Activated CD4-positive, alpha-beta T cell treated with anti-CD3 and anti-CD28 coated beads for 48 hours (primary cell): ENCODE data around the gene AP3B2.
"Not testable (repeated sequence)": the region's sequence is repeated elsewhere in the genome, so short reads cannot be mapped to it uniquely, and the experiment has no call there.

Experiments
- DNase-seq: peaks from one replicate; pipeline ENCODE4 v3.0.0-alpha.2; 2020

Gene AP3B2

GRCh38 chr15:82709421-82710207, at the start of gene AP3B2:
TSS of gene AP3B2 (minus strand) at chr15:82709875. CDS start at chr15:82709706, 169 bp downstream.
- DNase-seq, result peak; percentile 81

GRCh38 chr15:82751308-82751707, 41.6 kb upstream of the AP3B2 start:
- DNase-seq, result no peak

GRCh38 chr15:82750831-82751180, 41.1 kb upstream of the AP3B2 start:
- peak; percentile 23 for DNase-seq

- DNase-seq, result peak; percentile 91
These were observed 40.5 kb upstream of the AP3B2 start for GRCh38 chr15:82749951-82750830.

GRCh38 chr15:82748315-82748714, 38.6 kb upstream of the AP3B2 start:
- no peak for DNase-seq

GRCh38 chr15:82743810-82744209, 34.1 kb upstream of the AP3B2 start:
- DNase-seq, result no peak

GRCh38 chr15:82742134-82742533, 32.5 kb upstream of the AP3B2 start:
- no peak for DNase-seq

- DNase-seq, result no peak
These were observed 29.4 kb upstream of the AP3B2 start for GRCh38 chr15:82739086-82739485.

GRCh38 chr15:82737975-82738374, 28.3 kb upstream of the AP3B2 start:
- DNase-seq, result no peak

- no peak for DNase-seq
These were observed 21.9 kb upstream of the AP3B2 start for GRCh38 chr15:82731527-82731926.

GRCh38 chr15:82730022-82730530, 20.4 kb upstream of the AP3B2 start:
- no peak for DNase-seq

GRCh38 chr15:82726816-82727215, 17.1 kb upstream of the AP3B2 start:
- no peak for DNase-seq

- DNase-seq, result no peak
These were observed 5.3 kb upstream of the AP3B2 start for GRCh38 chr15:82715003-82715402.

GRCh38 chr15:82714016-82714415, 4.3 kb upstream of the AP3B2 start:
- no peak for DNase-seq

- DNase-seq, result no peak
These were observed 2.4 kb upstream of the AP3B2 start for GRCh38 chr15:82712036-82712435.

GRCh38 chr15:82710926-82711490, 1.3 kb upstream of the AP3B2 start:
- no peak for DNase-seq

- DNase-seq, result no peak
These were observed 507 bp upstream of the AP3B2 start for GRCh38 chr15:82710208-82710555.

- peak; percentile 14 for DNase-seq
These were observed 624 bp downstream of the AP3B2 start for GRCh38 chr15:82709081-82709420.

GRCh38 chr15:82705856-82706255, 3.8 kb downstream of the AP3B2 start:
- not testable (repeated sequence) for DNase-seq

GRCh38 chr15:82699726-82700125, 9.9 kb downstream of the AP3B2 start:
- DNase-seq, result no peak

- no peak for DNase-seq
These were observed 10.8 kb downstream of the AP3B2 start for GRCh38 chr15:82698711-82699345.

- DNase-seq, result no peak
These were observed 11.8 kb downstream of the AP3B2 start for GRCh38 chr15:82697735-82698407.

GRCh38 chr15:82692171-82692570, 17.5 kb downstream of the AP3B2 start:
- DNase-seq, result no peak
